SK-N-MC (cell line): ENCODE data around the gene CCL4L2.
"Not testable (repeated sequence)": the region's sequence is repeated elsewhere in the genome, so short reads cannot be mapped to it uniquely, and the experiment has no call there.

Experiments used
- DNase-seq: peaks from one replicate; pipeline ENCODE4 v3.0.0-alpha.2; 2011; ENCODE audit warnings: low read depth, low spot score
- H3K27ac ChIP-seq: fragments of 200-600 bp; sonication (generic); 2 replicates; pipeline ENCODE4 v1.5.1; 2016; ENCODE audit warnings: mixed run types
- H3K36me3 ChIP-seq: fragments of 200-600 bp; sonication (generic); 2 replicates; pipeline ENCODE4 v1.6.1; 2017; ENCODE audit warnings: antibody characterized with exemption, low read length, mixed read lengths; ENCODE audit not compliant: insufficient read depth
- H3K4me3 ChIP-seq: fragments of 200-600 bp; sonication (generic); 2 replicates; pipeline ENCODE4 v1.5.1; 2016
- H3K9ac ChIP-seq: fragments of 200-600 bp; sonication (generic); 2 replicates; pipeline ENCODE4 v1.8.0; 2017; ENCODE audit warnings: mixed run types, mixed read lengths; ENCODE audit not compliant: insufficient read length
- H3K9me3 ChIP-seq: fragments of 200-600 bp; sonication (generic); 2 replicates; pipeline ENCODE4 v1.6.1; 2017; ENCODE audit warnings: low read depth, mild to moderate bottlenecking, antibody characterized with exemption, low read length, moderate library complexity, mixed read lengths
- EZH2 ChIP-seq: fragments of 200-600 bp; sonication (generic); IDR thresholded peaks from one replicate; pipeline ENCODE4 v1.6.1; 2017; ENCODE audit warnings: antibody characterized with exemption
- FOXP2 ChIP-seq: optimal IDR thresholded peaks from 2 replicates; pipeline ENCODE3; 2011; ENCODE audit warnings: mild to moderate bottlenecking, moderate library complexity; ENCODE audit not compliant: insufficient read depth; ENCODE audit errors: extremely low read length, control extremely low read depth
- POLR2AphosphoS5 ChIP-seq: IDR thresholded peaks from 2 replicates; pipeline ENCODE4 v1.6.1; 2012; ENCODE audit warnings: mild to moderate bottlenecking, low read depth, low read length, borderline replicate concordance

CCL4L2 gene

GRCh38 chr17:36212272-36212605 is 1.4 kb downstream of the CCL4L2 start:
- TF ChIP-seq POLR2AphosphoS5: no peak
- TF ChIP-seq FOXP2: no peak
- TF ChIP-seq EZH2: no peak
- Histone ChIP-seq H3K9me3 (no peaks in the 10 kb centered on the region), H3K4me3 (no peak overlapping the region), H3K9ac (no peak overlapping the region), H3K36me3 (no peaks in the 10 kb centered on the region), H3K27ac (no peak overlapping the region)
- no peak for DNase-seq

GRCh38 chr17:36212966-36213365 is 2.1 kb downstream of the CCL4L2 start:
- H3K9me3 ChIP-seq: no peaks in the 10 kb centered on the region
- no peaks in the 10 kb centered on the region for H3K36me3 ChIP-seq
- no peak overlapping the region for H3K4me3 ChIP-seq
- H3K9ac ChIP-seq: no peak overlapping the region
- no peak overlapping the region for H3K27ac ChIP-seq
- TF ChIP-seq EZH2 (no peak), FOXP2 (no peak), POLR2AphosphoS5 (no peak)
- DNase-seq: no peak

- no peak for DNase-seq
- H3K4me3 ChIP-seq: no peak overlapping the region
- TF ChIP-seq POLR2AphosphoS5 (no peak), FOXP2 (no peak), EZH2 (no peak)
- H3K9ac ChIP-seq: no peak overlapping the region
- H3K36me3 ChIP-seq: no peaks in the 10 kb centered on the region
- H3K9me3 ChIP-seq: no peaks in the 10 kb centered on the region
- no peak overlapping the region for H3K27ac ChIP-seq
Measured at GRCh38 chr17:36213695-36214094, 2.8 kb downstream of the CCL4L2 start.

- no peak overlapping the region for H3K27ac ChIP-seq
- no peak overlapping the region for H3K4me3 ChIP-seq
- TF ChIP-seq POLR2AphosphoS5: no peak
- no peak for TF ChIP-seq EZH2
- TF ChIP-seq FOXP2: no peak
Measured at GRCh38 chr17:36214918-36215317, 4.1 kb downstream of the CCL4L2 start.

GRCh38 chr17:36215406-36216308 is 4.8 kb downstream of the CCL4L2 start:
- DNase-seq, H3K27ac ChIP-seq, H3K4me3 ChIP-seq, H3K9me3 ChIP-seq, H3K9ac ChIP-seq, H3K36me3 ChIP-seq: not testable (repeated sequence)

More at GRCh38 chr17:36214918-36215317, 4.1 kb downstream of the CCL4L2 start:
- no peak overlapping the region for H3K9ac ChIP-seq
- H3K9me3 ChIP-seq: no peaks in the 10 kb centered on the region
- no peak for DNase-seq
- H3K36me3 ChIP-seq: no peaks in the 10 kb centered on the region

- H3K9me3 ChIP-seq: not testable (repeated sequence)
Measured at GRCh38 chr17:36219556-36219955, 8.7 kb downstream of the CCL4L2 start.

GRCh38 chr17:36220737-36221580 is 10.1 kb downstream of the CCL4L2 start:
- DNase-seq, H3K4me3 ChIP-seq, H3K27ac ChIP-seq, H3K36me3 ChIP-seq, H3K9ac ChIP-seq, H3K9me3 ChIP-seq: not testable (repeated sequence)

More at GRCh38 chr17:36219556-36219955, 8.7 kb downstream of the CCL4L2 start:
- H3K4me3 ChIP-seq, DNase-seq, H3K36me3 ChIP-seq, H3K9ac ChIP-seq, H3K27ac ChIP-seq: not testable (repeated sequence)

GRCh38 chr17:36221581-36222100 is 10.8 kb downstream of the CCL4L2 start:
- not testable (repeated sequence) for H3K36me3 ChIP-seq, H3K9me3 ChIP-seq, H3K27ac ChIP-seq, H3K4me3 ChIP-seq, DNase-seq, H3K9ac ChIP-seq

- H3K27ac ChIP-seq, H3K36me3 ChIP-seq, H3K4me3 ChIP-seq, H3K9ac ChIP-seq, H3K9me3 ChIP-seq, DNase-seq: not testable (repeated sequence)
Measured at GRCh38 chr17:36222967-36223366, 12.1 kb downstream of the CCL4L2 start.

GRCh38 chr17:36229644-36230043 is 18.8 kb downstream of the CCL4L2 start:
- not testable (repeated sequence) for DNase-seq, H3K9ac ChIP-seq, H3K4me3 ChIP-seq, H3K27ac ChIP-seq, H3K36me3 ChIP-seq, H3K9me3 ChIP-seq

GRCh38 chr17:36242046-36242445 is 31.2 kb downstream of the CCL4L2 start:
- not testable (repeated sequence) for H3K36me3 ChIP-seq, H3K9me3 ChIP-seq, H3K4me3 ChIP-seq, DNase-seq, H3K27ac ChIP-seq, H3K9ac ChIP-seq
